Mammary epithelial cell (primary cell): Measurements from ENCODE around the gene OSM.

Experiments used
- EZH2 ChIP-seq: IDR thresholded peaks from 2 replicates; pipeline ENCODE4 v1.6.1; 2012; ENCODE audit warnings: low read length, inconsistent platforms, borderline replicate concordance
- TF ChIP-seq, protein P1 (sequence below), 2 donors: IDR thresholded peaks in 1 of 2; conservative IDR thresholded peaks in 1 of 2; 2 replicates each; pipeline ENCODE4 v1.5.1; 2011 to 2012; ENCODE audit warnings: inconsistent platforms in 2 of 2, low read length in 2 of 2, mild to moderate bottlenecking in 2 of 2, control low read depth in 1 of 2, low read depth in 1 of 2; ENCODE audit not compliant: insufficient read depth in 1 of 2; ENCODE audit errors: extremely low read depth in 1 of 2

GRCh38 chr22:30289141-30289979, 22.7 kb upstream of the OSM start, which contains the start of gene CASTOR1:
- TF ChIP-seq, protein P1, sequence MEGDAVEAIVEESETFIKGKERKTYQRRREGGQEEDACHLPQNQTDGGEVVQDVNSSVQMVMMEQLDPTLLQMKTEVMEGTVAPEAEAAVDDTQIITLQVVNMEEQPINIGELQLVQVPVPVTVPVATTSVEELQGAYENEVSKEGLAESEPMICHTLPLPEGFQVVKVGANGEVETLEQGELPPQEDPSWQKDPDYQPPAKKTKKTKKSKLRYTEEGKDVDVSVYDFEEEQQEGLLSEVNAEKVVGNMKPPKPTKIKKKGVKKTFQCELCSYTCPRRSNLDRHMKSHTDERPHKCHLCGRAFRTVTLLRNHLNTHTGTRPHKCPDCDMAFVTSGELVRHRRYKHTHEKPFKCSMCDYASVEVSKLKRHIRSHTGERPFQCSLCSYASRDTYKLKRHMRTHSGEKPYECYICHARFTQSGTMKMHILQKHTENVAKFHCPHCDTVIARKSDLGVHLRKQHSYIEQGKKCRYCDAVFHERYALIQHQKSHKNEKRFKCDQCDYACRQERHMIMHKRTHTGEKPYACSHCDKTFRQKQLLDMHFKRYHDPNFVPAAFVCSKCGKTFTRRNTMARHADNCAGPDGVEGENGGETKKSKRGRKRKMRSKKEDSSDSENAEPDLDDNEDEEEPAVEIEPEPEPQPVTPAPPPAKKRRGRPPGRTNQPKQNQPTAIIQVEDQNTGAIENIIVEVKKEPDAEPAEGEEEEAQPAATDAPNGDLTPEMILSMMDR (conservative IDR thresholded peaks at IDR 0.05 in 1 of 2, IDR thresholded peaks at IDR 0.05 in 1 of 2; ENCODE audit: extremely low read depth in 1 of 2, insufficient read depth in 1 of 2, low read depth in 1 of 2, low read length in 2 of 2), result no peak
- TF ChIP-seq EZH2, result no peak
